HG02970 (cell line): ENCODE results near the gene TINAG.

Source experiments
- ATAC-seq: cut with Tn5 transposase; IDR thresholded peaks from one replicate; pipeline ENCODE4 v1.9.1; 2021; ENCODE audit warnings: mild to moderate bottlenecking, moderate library complexity, moderate number of reproducible peaks; ENCODE audit not compliant: unreplicated experiment, low FRiP score

TINAG gene

DNA sequence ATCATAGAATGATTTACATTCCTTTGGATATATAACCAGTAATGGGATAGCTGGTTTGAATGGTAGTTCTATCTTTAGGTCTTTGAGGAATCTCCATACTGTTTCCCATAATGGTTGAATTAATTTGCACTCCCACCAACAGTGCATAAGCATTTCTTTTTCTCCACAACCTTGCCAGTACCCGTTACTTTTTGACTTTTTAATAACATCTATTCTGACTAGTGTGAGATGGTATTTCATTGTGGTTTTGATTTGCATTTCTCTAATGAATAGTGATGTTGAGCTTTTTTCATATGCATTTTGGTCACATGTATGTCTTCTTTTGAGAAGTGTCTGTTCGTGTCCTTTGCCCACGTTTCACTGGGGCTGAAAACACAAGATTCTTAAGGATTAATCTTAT lies 107.3 kb downstream of the TINAG start:
- ATAC-seq, result no peak

DNA sequence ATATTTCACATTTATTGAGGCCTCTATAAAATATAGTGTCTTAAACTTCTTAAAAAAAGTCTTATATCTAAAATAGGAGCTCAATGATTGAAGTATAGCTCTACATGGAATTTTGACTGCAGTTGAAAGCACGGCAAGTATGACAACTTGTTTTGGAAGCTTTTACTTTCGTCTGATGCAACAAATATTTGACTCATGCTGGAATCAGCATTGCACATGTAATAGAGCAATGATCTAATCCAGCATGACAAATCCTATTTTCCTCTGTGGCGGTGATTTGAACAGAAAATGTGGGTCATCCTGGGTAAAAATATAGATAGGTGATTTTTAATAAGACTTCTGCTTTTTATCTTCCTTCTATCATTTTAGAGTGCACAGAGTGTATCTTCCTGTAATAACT lies 111.6 kb downstream of the TINAG start:
- ATAC-seq, result no peak

DNA sequence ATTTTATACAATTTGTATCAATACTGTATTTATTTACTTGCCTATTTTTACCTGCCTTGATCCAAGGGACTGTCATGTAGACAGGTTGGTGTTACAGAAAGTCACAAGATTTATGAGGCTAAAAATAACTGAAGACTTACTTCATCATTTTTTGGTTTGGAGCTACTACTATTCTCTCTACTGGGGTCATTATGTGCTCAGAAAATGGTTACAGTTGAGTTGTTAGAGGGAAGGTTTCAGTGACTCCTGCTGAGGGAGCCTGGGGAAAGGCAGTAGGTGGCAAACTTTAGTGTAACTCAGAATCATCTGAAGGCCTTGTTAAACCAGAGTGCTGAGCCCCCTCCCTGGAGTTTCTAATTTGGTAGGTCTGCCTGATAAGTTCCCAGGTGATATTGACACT lies 118.8 kb downstream of the TINAG start:
- no peak for ATAC-seq

DNA sequence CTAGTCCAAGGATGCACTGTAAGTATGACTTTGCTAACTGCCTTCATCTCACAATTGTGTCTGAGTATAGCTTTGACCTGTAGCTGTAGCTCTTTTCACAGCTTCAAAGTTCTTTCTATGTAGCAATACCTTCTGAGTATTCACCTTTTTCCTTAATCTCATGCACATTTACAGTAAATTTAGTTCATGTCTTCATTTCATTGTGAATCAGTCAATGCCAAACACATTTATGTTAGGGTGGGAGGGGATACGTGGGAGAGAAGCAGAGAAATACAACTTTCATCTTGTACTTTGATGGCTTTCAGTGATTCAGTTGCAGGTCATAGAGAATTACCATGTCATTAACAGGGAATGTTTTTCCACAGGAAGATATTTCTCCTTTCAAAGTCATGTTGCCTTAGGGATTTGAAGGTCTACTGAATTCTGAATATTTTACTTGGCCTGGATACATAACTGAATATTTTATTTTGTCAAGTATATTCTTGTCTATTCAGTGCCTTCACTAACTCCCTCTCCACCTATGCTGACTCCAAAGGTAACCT lies 119.2 kb downstream of the TINAG start:
- ATAC-seq, result no peak

DNA sequence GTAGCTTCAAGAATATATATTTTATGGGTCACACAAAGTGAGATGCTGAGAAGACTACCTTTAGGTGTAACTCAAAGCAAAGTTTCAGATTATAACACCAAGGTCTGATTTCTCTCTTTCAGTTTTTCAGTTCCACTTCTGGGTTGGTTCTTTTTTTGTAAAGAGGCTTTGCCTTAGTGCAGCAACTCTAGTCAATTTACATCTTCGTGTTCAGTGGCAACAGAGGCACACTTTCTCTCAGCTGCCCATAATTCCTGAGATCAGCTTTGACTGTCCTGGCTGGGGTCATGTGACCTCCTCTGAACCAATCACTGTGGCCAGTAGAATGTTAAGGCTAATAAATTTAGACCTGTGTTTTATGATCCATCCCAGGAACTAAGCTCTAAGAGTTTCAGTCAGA lies 120.2 kb downstream of the TINAG start:
- ATAC-seq, result peak; percentile 77

DNA sequence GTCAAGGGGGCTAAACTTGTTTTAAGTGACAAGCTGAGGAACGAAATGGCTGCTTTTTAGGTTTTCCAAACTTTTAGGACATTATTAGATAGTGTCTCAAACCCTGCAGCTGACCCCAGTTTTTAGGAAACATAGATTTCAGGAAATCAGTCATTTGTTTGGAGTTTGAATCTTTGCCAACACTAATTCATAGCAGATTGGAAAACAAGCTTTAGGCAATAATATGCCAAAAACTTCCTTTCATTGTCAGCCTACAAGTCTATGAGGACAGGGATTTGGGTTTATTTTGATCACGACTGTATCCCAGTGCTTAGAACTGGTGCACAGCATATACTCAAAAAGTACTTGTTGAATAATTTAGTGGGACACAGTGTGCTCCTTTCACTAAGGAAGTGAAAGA lies 123.2 kb downstream of the TINAG start:
- ATAC-seq, result no peak
